Stimulated activated CD8-positive, alpha-beta memory T cell treated with anti-CD3 and anti-CD28 coated beads, Interleukin-12 subunit alpha, Interleukin-12 subunit beta, amount 100 ng/mL, for 4 hours (primary cell): ENCODE data around the gene NEXN.
"Not testable (repeated sequence)": the region's sequence is repeated elsewhere in the genome, so short reads cannot be mapped to it uniquely, and the experiment has no call there.

ENCODE experiments used
- DNase-seq: peaks from one replicate; pipeline ENCODE4 v3.0.0-alpha.2; 2020; ENCODE audit warnings: low read depth

The NEXN gene

DNA sequence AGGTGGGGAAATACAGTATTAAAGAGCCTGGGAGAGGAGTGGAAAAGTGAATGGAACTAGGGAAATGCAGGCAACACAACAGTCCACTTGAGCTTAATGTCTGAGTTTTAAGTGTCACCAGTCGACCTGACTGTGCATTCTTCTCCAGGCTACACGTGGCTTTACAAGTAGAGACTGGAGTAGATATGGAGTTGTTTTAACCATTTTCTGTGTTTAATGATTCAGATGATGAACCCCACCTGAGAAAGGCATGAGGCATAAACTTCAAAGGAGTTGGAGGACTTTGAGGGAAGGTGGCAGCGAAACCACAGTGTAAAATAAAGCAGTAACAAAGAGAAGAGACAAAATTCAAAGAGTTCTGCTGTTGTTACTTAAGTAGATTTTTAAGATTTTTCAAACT lies 77.9 kb downstream of the NEXN start:
- no peak for DNase-seq

DNA sequence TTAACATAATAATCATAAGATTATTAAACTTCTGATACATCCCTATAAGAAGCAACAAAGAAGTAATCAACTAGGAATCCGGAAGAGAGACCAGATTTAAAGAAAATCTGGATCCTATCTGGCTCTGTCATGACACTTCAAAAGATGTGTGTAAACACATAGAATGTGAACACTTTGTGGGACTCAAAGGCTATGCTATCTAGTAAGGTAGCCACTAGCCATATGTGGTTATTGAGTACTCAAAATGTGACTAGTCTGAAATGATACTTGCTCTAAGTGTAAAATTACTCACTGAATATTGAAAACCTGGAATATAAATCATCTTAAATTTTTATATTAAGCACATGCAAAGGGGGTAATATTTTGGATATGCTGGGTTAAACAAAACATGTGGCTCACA lies 81.8 kb downstream of the NEXN start:
- no peak for DNase-seq

DNA sequence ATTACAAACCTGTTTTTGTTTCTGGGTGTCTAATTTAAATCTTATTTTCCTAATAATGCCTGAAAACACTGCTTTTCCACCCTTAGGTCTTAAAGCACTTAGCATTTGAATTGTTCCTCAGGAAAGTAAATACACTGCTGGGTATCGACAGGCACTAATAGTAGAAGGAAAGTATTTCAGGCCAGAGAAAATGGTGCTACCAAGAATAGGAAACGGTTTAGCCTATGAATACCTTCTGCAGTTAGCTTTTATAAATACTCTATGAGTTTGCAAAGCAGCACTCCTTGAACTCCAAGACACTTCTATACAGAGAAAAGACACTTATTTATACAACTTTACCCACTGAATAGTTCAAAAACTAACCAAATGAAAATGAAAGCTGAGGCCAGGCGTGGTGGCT lies 83.7 kb downstream of the NEXN start:
- DNase-seq = no peak

DNA sequence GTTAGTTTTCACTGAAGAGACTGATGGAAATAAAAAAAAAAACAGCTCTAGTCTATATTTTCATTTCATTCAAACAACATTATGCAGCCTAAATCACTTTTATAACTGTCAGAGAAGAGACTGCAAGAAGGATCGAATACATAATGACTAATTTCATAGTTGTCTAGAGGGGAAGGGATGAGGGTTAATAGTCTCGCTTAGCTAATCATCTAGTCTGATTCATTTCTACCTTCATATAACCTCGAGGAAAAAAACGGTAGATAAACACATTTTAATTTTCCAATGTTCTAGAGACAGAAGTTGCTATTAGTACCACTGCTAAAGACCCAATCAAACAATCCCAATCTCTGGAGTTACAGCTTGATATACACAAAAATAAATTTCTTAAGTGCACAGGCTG lies 87.0 kb downstream of the NEXN start:
- no peak for DNase-seq

DNA sequence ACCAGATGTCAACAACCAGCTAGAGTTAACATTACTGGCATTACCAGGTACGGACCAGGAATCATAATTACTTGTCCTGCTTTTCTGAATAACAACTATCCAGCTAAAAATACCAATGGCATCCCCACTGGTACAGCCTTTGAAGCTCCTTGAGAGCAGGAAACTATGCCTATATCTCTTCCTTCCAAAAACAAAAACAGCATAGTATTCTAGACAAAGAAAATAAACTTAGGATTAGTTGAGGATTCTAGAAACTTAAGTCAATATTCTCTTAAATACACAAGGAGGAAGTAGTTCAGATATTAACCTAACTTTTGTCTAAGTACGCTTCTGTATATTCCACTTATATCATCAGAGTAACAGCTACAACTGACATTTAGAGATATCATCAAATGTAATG lies 87.5 kb downstream of the NEXN start:
- no peak for DNase-seq

DNA sequence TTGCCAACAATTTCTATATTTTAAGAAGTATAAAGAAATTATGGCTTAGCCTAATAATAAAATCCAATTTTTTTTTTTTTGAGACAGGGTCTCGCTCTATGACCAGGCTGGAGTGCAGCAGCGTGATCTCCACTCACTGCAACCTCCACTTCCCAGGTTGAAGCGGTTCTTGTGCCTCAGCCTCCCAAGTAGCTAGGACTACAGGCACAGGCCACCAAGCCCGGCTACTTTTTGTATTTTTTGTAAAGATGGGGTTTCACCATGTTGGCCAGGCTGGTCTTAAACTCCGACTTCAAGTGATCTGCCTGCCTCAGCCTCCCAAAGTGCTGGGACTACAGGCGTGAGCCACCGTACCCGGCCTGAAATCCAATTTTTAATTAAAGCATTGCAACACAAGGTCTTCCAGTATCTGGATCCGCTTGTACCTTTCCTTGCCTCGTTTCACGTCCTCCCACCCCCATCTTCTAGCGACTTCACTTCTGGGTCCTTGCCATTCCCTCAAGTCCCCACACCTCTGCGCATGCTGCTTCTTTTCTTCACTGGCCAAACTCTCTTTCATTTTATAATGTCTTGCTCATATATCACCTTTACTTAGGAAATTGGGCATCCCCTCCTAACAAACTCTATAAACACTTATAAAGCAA lies 88.1 kb downstream of the NEXN start:
- DNase-seq = no peak

DNA sequence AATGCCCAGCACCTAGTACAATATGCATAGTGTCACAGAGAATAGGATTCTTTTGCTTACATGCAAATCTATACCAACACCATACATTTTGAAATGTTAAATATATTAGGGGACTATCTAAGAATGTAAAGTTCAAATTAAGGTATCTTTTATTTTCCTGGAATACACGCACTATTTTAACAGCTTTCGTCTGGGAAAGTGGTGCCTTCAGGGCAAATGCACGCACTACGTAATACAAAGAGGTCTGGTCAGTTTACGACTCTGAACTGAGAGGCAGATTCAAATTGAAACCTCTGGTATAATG lies 89.5 kb downstream of the NEXN start:
- DNase-seq = no peak

DNA sequence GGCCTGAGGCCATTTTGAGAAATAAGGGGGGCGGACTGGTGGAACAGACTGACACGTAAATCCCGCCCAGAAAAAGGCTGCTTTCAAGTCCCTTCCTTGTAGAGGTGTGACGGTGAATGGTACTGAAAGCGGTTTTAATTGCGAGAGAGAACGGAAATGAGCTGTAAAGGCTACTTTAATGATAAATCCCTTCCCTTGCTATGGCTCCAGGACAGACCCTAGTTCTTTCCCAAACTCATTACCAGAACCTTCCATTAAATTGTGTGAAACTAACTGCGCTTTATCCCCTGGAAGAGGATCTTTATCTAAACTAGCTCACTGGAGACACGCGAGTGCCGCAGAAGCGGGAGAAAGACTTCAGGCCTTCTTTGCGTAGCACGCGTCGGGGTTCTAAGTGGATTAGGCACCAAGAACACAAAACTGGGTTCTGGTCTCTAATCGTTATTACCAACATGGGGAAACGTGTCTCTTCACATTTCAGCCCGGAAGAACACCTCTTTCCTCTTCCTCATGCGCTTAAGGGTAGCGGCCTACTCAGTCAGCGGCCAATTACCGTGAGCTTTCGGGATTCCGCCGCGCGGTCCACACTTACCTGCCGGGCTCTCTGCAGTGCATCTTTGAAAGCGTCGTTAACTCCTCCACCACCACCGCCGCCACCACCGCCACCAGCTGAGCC lies 90.0 kb downstream of the NEXN start:
- DNase-seq = peak; percentile 32

DNA sequence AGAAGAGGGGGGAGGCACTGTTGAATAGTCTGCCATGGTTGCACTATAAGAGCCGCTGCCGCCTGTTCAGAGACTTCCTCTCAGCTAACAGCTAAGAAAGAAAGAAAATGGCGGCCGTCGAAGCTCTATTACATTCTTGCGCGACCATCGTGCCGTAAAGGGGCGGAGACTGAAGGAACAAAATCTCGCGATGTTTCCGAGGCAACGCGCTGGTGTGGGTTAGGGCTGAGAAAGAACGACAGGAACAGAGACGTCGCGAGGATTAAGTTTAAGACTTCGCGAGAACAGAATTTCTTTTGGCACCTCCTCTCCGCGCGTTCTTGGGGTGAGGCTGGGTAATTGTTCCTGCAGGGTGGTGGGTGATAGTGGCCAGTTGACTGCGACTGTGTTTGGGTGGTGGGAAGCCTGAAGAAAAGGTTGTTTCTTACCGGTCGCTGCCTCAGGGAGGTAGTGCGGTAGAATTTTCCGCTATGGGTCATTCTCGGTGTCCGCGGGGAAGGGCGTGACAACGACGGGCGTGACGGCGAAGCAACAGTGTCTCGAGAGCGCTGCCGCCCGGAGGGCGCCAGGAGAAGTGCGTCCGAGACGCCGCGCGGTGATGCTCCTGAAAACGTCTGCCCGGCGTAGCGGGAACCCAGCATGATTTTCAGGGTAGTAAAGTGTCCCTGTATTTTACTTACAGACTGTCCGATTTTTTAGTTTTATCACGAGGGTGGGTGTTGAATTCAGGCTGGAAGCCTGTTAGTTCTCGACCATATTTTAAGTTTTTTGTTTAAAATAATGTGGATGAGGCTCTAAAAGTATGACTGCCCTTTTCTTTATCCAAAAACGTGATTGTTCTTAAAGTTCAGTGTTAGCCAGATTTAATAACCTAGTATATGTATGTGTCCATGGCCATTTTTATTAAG lies 90.8 kb downstream of the NEXN start, which contains the start of gene FUBP1:
Gene FUBP1 (minus strand): TSS at position 104 of the 908 bp plus-strand sequence. CDS start 68 bp downstream, at position 36.
- DNase-seq = peak; percentile 90

DNA sequence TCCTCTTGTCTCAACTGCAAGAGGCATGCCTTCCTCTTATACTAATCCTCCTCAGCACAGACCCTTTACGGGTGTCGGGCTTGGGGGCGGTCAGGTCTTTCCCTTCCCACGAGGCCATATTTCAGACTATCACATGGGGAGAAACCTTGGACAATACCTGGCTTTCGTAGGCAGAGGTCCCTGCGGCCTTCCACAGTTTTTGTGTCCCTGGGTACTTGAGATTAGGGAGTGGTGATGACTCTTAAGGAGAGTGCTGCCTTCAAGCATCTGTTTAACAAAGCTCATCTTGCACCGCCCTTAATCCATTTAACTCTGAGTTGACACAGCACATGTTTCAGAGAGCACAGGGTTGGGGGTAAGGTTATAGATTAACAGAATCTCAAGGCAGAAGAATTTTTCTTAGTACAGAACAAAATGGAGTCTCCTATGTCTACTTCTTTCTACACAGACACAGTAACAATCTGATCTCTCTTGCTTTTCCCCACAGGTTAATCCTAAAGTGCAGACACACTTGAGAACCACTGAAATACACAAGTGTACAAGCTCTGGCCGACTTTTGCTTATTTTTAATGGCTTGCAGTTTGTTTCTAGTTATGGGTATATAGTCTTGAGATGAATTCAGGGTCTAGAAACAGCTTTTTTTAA lies 95.0 kb downstream of the NEXN start:
- DNase-seq = not testable (repeated sequence)

DNA sequence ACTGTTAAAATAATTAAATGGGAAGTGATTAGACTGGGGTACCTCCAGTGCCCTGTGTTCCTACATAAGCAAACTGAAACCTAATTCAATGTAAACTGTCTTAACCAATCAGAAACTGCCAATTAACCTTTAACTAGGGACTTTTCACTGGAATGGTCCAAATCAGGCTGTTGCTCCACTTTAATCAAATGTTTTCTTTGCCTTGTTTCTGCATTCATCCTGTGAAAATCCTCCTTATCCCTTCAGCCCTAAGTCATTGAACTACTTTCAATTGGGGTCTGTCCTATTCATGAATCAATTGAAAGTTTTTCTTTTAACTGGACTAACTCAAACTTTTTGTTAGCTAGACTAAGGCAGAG lies 95.6 kb downstream of the NEXN start:
- no peak for DNase-seq

DNA sequence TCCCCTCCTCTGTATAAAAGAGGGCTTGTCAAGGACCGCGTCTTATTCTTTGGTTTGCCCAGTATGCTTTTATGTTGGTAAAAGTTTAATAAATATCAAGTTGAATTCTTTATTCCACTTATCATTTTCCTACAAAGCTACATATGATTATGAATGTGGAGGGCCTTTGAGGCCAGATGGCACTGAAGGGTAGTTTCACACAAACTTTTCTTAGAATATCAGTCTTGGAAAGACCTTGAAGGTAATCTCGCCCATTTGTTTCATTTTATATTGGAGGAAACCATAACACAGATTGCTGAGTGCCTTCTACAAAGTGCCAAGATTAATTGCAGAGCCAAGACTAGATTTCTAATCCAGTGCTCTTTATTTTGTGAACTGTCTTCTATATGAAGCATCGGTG lies 96.2 kb downstream of the NEXN start:
- DNase-seq = no peak

DNA sequence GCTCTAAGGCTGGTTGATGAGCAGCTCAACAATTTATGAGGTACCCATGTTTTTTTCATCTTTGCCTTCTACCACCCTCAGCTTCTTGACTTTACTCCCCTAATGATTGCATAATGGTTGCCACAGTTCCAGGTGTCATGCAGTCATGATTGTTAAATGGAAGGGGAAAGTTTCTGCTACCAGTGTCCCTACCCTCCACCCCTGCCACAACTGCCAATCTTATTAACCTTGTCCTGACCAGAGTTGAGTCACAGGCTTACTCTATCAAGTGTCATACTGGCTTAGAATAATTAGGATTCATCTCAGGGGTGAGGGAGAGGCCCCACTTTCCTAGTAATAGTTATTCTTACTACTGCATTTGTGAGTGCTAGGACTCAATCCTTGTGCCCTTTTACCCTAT lies 98.4 kb downstream of the NEXN start:
- no peak for DNase-seq

DNA sequence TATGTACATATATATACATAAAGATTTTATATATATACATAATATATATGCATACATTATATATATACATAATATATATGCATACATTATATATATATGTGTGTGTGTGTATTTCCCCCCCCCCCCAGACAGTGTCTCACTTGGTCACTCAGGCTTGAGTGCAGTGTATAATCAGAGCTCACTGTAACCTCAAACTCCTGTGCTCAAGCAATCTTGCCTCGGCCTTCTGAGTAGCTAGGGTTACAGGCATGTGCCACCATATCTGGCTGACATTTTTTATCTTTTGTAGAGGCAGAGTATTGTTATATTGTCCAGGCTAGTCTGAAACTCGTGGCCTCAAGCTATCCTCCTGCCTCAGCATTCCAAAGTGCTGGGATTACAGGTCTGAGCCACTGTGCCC lies 99.5 kb downstream of the NEXN start:
- DNase-seq = no peak

DNA sequence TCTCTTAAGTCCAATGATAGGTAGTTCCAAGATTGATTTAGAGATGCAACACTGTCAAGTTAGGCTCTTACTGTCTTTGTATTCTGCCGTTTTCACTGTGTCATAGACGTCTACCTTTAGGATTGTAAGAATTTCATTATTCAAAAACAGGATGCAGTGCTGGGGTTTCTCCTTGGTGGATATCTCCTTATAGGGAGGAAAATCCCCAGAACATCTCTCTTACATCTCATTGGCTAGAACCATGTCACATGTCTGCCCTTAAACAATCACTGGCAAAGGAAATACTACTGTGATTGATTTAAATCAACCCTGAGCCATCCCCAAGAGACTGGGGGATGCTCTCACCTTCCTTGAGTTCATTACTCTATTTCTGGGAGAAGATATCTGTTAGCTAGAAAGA lies 101.3 kb downstream of the NEXN start:
- DNase-seq = no peak

DNA sequence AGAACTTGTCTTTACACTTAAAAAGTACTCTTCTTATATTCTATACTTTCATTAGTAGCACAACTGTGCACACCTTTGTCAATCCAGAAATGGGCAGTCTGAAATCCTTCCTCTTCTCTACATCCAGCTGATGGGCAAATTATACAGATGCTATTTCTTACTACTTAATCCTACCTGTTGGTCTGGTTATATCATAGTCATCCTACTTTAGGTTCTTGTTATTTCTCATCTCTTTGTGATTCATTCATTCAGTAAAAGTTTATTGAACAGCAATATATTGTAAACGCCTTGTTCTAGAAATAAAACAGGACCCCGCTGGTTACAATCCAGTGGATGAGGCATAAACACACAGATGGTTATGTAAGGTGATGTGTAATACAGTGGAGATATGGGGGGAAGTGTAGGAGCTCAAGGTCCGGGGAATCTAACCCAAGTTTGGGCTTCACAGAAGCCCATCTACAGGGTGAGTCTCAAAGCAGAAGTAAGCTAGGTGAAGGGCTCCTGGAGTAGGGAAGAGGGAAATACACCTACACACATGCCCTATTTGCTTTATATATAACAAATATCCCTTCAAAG lies 102.3 kb downstream of the NEXN start:
- no peak for DNase-seq

DNA sequence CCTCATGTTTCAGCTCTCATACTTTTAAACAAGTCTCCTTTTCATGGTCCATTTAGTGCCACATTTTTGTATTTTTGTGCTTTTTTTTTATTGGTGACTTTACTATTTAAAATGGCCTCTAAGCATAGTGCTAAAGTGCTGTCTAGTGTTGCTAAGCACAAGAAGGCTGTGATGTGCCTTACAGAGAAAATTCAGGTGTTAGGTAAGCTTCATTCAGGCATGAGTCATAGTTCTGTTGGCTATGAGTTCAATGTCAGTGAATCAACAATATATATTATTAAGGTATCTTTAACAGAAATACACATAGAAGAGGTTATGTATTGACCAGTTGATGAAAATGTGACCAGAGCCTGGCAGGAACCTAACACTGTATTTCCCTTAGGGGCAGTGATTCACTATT lies 103.2 kb downstream of the NEXN start:
- no peak for DNase-seq
